SK-N-SH (cell line): ENCODE results near the gene HRH1. TPM values are rescaled to one million over a fixed set of nuclear protein-coding genes. Genes with fewer than 3 reads are reported as not detected.

ENCODE experiments used
- CTCF ChIA-PET: fragments of 300-600, 350-600 bp; formaldehyde crosslinking; extraction: SDS; loops from one replicate; lab custom pipeline; 2021; lab: Yijun Ruan, JAX
- POLR2A ChIA-PET: fragments of 350-600 bp; sonication (Branson Sonifier 250); formaldehyde crosslinking; extraction: SDS; loops from one replicate; lab custom pipeline; 2020; ENCODE audit warnings: antibody characterized with exemption, inconsistent platforms; lab: Yijun Ruan, JAX
- DNase-seq: peaks from one replicate; pipeline ENCODE4 v3.0.0; 2012
- H2AFZ ChIP-seq: fragments of 200-600 bp; sonication (generic); 2 replicates; pipeline ENCODE4 v1.8.1; 2016; ENCODE audit warnings: antibody characterized with exemption, mild to moderate bottlenecking, low read depth
- H3F3A ChIP-seq: fragments of 200-600 bp; sonication (generic); replicated peaks from 2 replicates; pipeline ENCODE3; 2016; ENCODE audit warnings: antibody characterized with exemption, mild to moderate bottlenecking; ENCODE audit not compliant: insufficient read depth
- H3K27ac ChIP-seq, 2 experiments: fragments of 200-500 bp in 1 of 2; fragments of 200-600 bp in 1 of 2; sonication (Bioruptor generic) in 1 of 2; sonication (generic), shearing (Covaris generic) in 1 of 2; 2 replicates each; pipeline versions ENCODE4 v1.5.1 to v1.6.1; 2014 to 2016; ENCODE audit warnings: low read depth in 2 of 2, inconsistent platforms in 1 of 2, low read length in 1 of 2, mild to moderate bottlenecking in 1 of 2, mixed read lengths in 1 of 2
- H3K27me3 ChIP-seq: fragments of 200-600 bp; sonication (generic), shearing (Covaris generic); 2 replicates; pipeline ENCODE4 v1.6.1; 2016; ENCODE audit warnings: mixed run types; ENCODE audit not compliant: insufficient read depth
- H3K36me3 ChIP-seq, 2 experiments: fragments of 200-500 bp in 1 of 2; fragments of 200-600 bp in 1 of 2; sonication (Bioruptor generic) in 1 of 2; sonication (generic) in 1 of 2; replicated peaks in 1 of 2; 2 replicates each; pipeline versions ENCODE3 to v1.5.1; 2014 to 2016; ENCODE audit warnings: low read length in 1 of 2, mild to moderate bottlenecking in 1 of 2; ENCODE audit not compliant: insufficient read depth in 2 of 2, control insufficient read depth in 1 of 2
- H3K4me1 ChIP-seq, 2 experiments: fragments of 200-500 bp in 1 of 2; fragments of 200-600 bp in 1 of 2; sonication (Bioruptor generic) in 1 of 2; sonication (generic), shearing (Covaris generic) in 1 of 2; 2 replicates each; pipeline versions ENCODE4 v1.5.1 to v1.6.1; 2014 to 2016; ENCODE audit warnings: low read depth in 1 of 2, low read length in 1 of 2, mixed run types in 1 of 2; ENCODE audit not compliant: insufficient read depth in 2 of 2, control insufficient read depth in 1 of 2
- H3K4me2 ChIP-seq: fragments of 200-600 bp; sonication (generic), shearing (Covaris generic); 2 replicates; pipeline ENCODE4 v1.6.1; 2017; ENCODE audit warnings: mixed run types
- H3K4me3 ChIP-seq, 2 experiments: fragments of 200-500 bp in 1 of 2; fragments of 200-600 bp in 1 of 2; sonication (Bioruptor generic) in 1 of 2; sonication (generic), shearing (Covaris generic) in 1 of 2; 2 replicates each; pipeline versions ENCODE4 v1.5.1 to v1.8.1; 2014 to 2016; ENCODE audit warnings: low read depth in 2 of 2, inconsistent platforms in 1 of 2, low read length in 1 of 2, mild to moderate bottlenecking in 1 of 2, mixed read lengths in 1 of 2, moderate library complexity in 1 of 2
- H3K79me2 ChIP-seq: fragments of 200-600 bp; sonication (generic); 2 replicates; pipeline ENCODE4 v1.8.1; 2017; ENCODE audit warnings: mild to moderate bottlenecking; ENCODE audit not compliant: insufficient read depth
- H3K9ac ChIP-seq: fragments of 200-600 bp; sonication (generic); 2 replicates; pipeline ENCODE4 v1.6.1; 2017; ENCODE audit warnings: mixed run types
- H3K9me2 ChIP-seq: fragments of 200-600 bp; sonication (generic); 2 replicates; pipeline ENCODE4 v1.6.1; 2017; ENCODE audit warnings: mixed run types
- H3K9me3 ChIP-seq: fragments of 200-600 bp; sonication (generic); 2 replicates; pipeline ENCODE4 v1.6.1; 2017; ENCODE audit warnings: mixed run types, mild to moderate bottlenecking, moderate library complexity
- H4K20me1 ChIP-seq: fragments of 200-600 bp; sonication (generic); 2 replicates; pipeline ENCODE4 v1.6.1; 2017; ENCODE audit warnings: mild to moderate bottlenecking, mixed run types; ENCODE audit not compliant: insufficient read depth
- CTCF ChIP-seq: fragments of 200-600 bp; sonication (generic); IDR thresholded peaks from 2 replicates; pipeline ENCODE4 v1.6.1; 2017; ENCODE audit warnings: antibody characterized with exemption, mild to moderate bottlenecking, moderate library complexity
- EZH2phosphoT487 ChIP-seq: fragments of 200-600 bp; sonication (generic); IDR thresholded peaks from 2 replicates; pipeline ENCODE4 v1.6.1; 2017; ENCODE audit warnings: low read depth, mixed run types, mild to moderate bottlenecking, antibody characterized with exemption, moderate library complexity, borderline replicate concordance
- FOSL2 ChIP-seq: IDR thresholded peaks from 2 replicates; pipeline ENCODE4 v1.4.0; 2012; ENCODE audit warnings: low read depth, mild to moderate bottlenecking, moderate library complexity, borderline replicate concordance
- FOXJ3 ChIP-seq: sonication (generic); formaldehyde crosslinking; IDR thresholded peaks from 2 replicates; pipeline ENCODE4 v1.5.1; 2020; ENCODE audit warnings: mild to moderate bottlenecking, missing genetic modification reagents
- FOXM1 ChIP-seq: IDR thresholded peaks from 2 replicates; pipeline ENCODE4 v1.4.0; 2012; ENCODE audit warnings: low read depth, mild to moderate bottlenecking
- GABPA ChIP-seq: IDR thresholded peaks from 2 replicates; pipeline ENCODE4 v1.4.0; 2012; ENCODE audit warnings: low read depth, mild to moderate bottlenecking
- GATA2 ChIP-seq: sonication (generic); formaldehyde crosslinking; IDR thresholded peaks from 2 replicates; pipeline ENCODE4 v1.5.0; 2020; ENCODE audit warnings: mild to moderate bottlenecking, missing genetic modification reagents
- IRF3 ChIP-seq: fragments of 150-350 bp; IDR thresholded peaks from 2 replicates; pipeline ENCODE4 v1.6.1; 2016; ENCODE audit warnings: mild to moderate bottlenecking, low read depth, low read length
- MEF2A ChIP-seq: IDR thresholded peaks from 2 replicates; pipeline ENCODE4 v1.4.0; 2012; ENCODE audit warnings: low read depth, borderline replicate concordance
- NFIC ChIP-seq: IDR thresholded peaks from 2 replicates; pipeline ENCODE4 v1.4.0; 2012; ENCODE audit warnings: borderline replicate concordance
- NRF1 ChIP-seq: IDR thresholded peaks from 2 replicates; pipeline ENCODE4 v1.6.1; 2012; ENCODE audit warnings: low read depth, mild to moderate bottlenecking, low read length
- PBX3 ChIP-seq: IDR thresholded peaks from 2 replicates; pipeline ENCODE4; 2012
- POLR2AphosphoS5 ChIP-seq: IDR thresholded peaks from 2 replicates; pipeline ENCODE4 v1.6.1; 2012; ENCODE audit warnings: low read depth, low read length
- RAD21 ChIP-seq: IDR thresholded peaks from 2 replicates; pipeline ENCODE4 v1.6.1; 2012; ENCODE audit warnings: mild to moderate bottlenecking, low read length
- RFX5 ChIP-seq: IDR thresholded peaks from 2 replicates; pipeline ENCODE4 v1.6.1; 2012; ENCODE audit warnings: mild to moderate bottlenecking, improper control_type of control experiment, low read length
- SIN3A ChIP-seq: IDR thresholded peaks from 2 replicates; pipeline ENCODE4 v1.6.1; 2012; ENCODE audit warnings: low read depth, mild to moderate bottlenecking, low read length, moderate library complexity, borderline replicate concordance
- TAF1 ChIP-seq: IDR thresholded peaks from 2 replicates; pipeline ENCODE4 v1.6.1; 2012; ENCODE audit warnings: low read depth, mild to moderate bottlenecking, low read length, moderate library complexity, borderline replicate concordance
- TCF12 ChIP-seq: IDR thresholded peaks from 2 replicates; pipeline ENCODE4 v1.4.0; 2012
- TEAD4 ChIP-seq: IDR thresholded peaks from 2 replicates; pipeline ENCODE4 v1.4.0; 2012; ENCODE audit warnings: mild to moderate bottlenecking, borderline replicate concordance; ENCODE audit not compliant: insufficient read depth
- USF1 ChIP-seq: IDR thresholded peaks from 2 replicates; pipeline ENCODE4 v1.4.0; 2012; ENCODE audit warnings: low read depth, borderline replicate concordance
- USF2 ChIP-seq: fragments of 150-350 bp; IDR thresholded peaks from 2 replicates; pipeline ENCODE4 v1.6.1; 2017; ENCODE audit warnings: antibody characterized with exemption, low read length, low read depth, borderline replicate concordance
- YY1 ChIP-seq: IDR thresholded peaks from 2 replicates; pipeline ENCODE4 v1.4.0; 2012; ENCODE audit warnings: low read depth, mild to moderate bottlenecking
- ZBTB33 ChIP-seq: IDR thresholded peaks from 2 replicates; pipeline ENCODE4 v1.4.0; 2012; ENCODE audit warnings: low read depth, borderline replicate concordance
- WGBS: methylation state at CpG from one replicate; pipeline ENCODE4 v1.1.6; 2017; ENCODE audit warnings: low lambda C conversion rate; 5-methylcytosine and 5-hydroxymethylcytosine counted together
- polyA plus RNA-seq, 3 experiments: library from polyadenylated mRNA; depleted of rRNA; stranded (reverse); fragments of >200 nt; gene quantifications; 2 replicates each; pipeline ENCODE4 v1.2.3, GENCODE V29; 2012

The HRH1 gene
- polyA plus RNA-seq, 1 of the 3 experiments (the other 2 are of a cell fraction), result 6.2 TPM

- TF ChIP-seq EZH2phosphoT487 (no peak), YY1 (no peak), FOSL2 (no peak), NRF1 (no peak), POLR2AphosphoS5 (no peak), TCF12 (no peak), GATA2 (CRISPR knock-in tag) (no peak), ZBTB33 (no peak)
- TF ChIP-seq, all 33 proteins: peak for 0
These were observed 137.5 kb downstream of the HRH1 start (continued) for GRCh38 chr3:11291808-11292207.

GRCh38 chr3:11297126-11297525, 142.8 kb downstream of the HRH1 start:
- TF ChIP-seq SIN3A (no peak), RFX5 (no peak), POLR2AphosphoS5 (no peak), PBX3 (no peak), IRF3 (no peak), TEAD4 (no peak), USF1 (no peak), GABPA (no peak), RAD21 (no peak), FOXM1 (no peak), USF2 (no peak), FOXJ3 (no peak), NFIC (no peak), NRF1 (no peak), MEF2A (no peak), TCF12 (no peak), TAF1 (no peak), CTCF (no peak), EZH2phosphoT487 (no peak)
- WGBS, result 100% methylated on average over 4 of the region's 4 CpGs
- ChIA-PET POLR2A (interaction anchor here (1.5 kb wide), 1 partner anchor 24 kb away, joined by 4 read pairs; the partner anchor contains the start of gene ATG7), CTCF (interaction anchor here (0.6 to 2.2 kb wide), 5 partner anchors 9 to 142 kb away, joined by 3 to 5 read pairs (median 3); no protein-coding TSS in a partner anchor)
- Histone ChIP-seq H2AFZ (no peak overlapping the region), H3K4me3 (no peak overlapping the region), H3K9me3 (no peaks in the 10 kb centered on the region), H3K27me3 (no peaks in the 10 kb centered on the region), H3K9ac (no peak overlapping the region), H3F3A (no peaks in the 10 kb centered on the region), H3K27ac (no peak overlapping the region), H3K4me1 (no peaks in the 10 kb centered on the region), H4K20me1 (no peaks in the 10 kb centered on the region), H3K79me2 (peaks cover 55% of the 10 kb centered on the region), H3K36me3 (peaks cover 30 to 37% of the 10 kb centered on the region in 2 experiments), H3K4me2 (no peak overlapping the region), H3K9me2 (no peaks in the 10 kb centered on the region)
- DNase-seq, result no peak
